Measurements from ENCODE around the gene SNRPD2.

- TF ChIP-seq EP300 (IDR thresholded peaks at IDR 0.05) (no peak), CTCF (IDR thresholded peaks at IDR 0.05) (no peak)
Observed at GRCh38 chr19:45729800-45730290, 38.1 kb upstream of the SNRPD2 start.
